ENCODE results near the gene BCL3.

BCL3 gene

DNA sequence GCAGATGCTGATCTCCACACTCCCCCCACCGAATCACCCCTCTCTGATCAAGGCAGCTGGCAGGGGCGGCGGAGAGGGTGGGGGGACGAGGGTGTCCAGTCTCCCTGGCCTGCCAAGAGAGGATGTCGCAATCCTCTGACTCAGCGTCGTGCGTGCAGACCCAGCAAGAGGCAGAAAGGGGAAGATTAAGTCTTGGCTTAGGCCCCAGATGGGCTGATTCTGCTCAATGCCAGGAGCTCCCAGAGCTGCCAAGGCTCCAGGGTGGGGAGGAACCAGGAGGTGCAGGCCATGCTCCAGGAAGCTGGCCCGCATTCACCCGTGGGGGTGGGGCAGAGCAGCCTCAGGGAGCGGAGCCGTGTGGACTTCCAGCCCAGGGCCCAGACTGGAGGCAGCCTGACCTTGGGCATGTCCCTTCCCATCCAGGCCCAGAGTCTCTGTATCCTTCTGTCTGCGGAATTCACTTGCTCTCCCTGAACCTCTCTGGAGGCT, 6.6 kb upstream of the BCL3 start:
- H3K4me1 ChIP-seq (ENCODE audit: insufficient read depth, low read length) = peaks cover 8% of the 10 kb centered on the region
- H3K9ac ChIP-seq (ENCODE audit: low read depth, low read length) = no peak overlapping the region

DNA sequence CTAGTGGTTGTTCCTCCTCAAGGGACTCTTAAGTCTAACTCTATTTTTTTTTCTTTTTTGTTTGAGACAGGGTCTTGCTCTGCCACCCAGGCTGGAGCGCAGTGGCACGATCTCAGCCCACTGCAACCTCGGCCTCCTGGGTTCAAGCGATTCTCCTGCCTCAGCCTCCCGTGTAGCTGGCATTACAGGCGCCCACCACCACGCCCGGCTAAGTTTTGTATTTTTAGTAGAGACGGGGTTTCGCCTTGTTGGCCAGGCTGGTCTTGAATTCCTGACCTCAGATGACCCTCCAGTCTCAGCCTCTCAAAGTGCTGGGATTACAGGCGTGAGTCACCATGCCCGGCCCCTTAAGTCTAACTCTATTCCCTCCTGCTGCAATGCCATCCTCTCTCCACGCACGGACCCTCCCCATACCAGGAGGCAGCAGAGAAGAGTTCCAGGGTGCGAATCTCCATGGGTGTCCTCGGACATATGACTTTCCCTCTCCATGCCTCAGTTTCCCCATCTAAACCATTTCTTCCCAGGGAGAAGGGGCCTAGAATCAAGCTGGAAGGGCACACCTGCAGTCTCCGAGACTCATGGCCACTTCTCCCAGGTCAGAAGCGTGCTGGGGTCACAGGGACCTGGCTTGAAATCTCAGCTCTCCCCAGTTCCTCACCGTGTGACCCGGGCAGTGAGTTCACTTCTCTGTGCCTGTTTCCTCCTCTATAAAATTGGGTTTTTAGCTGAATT, 6.0 kb upstream of the BCL3 start:
- Histone ChIP-seq H3K36me3 (ENCODE audit: insufficient read depth, low read length) (no peaks in the 10 kb centered on the region), H3K4me1 (ENCODE audit: insufficient read depth, low read length) (peaks cover 8% of the 10 kb centered on the region), H3K9ac (ENCODE audit: low read depth, low read length) (no peak overlapping the region), H3K9me3 (ENCODE audit: control insufficient read depth, insufficient read depth, low read length) (no peaks in the 10 kb centered on the region)

More for the DNA sequence above, 6.6 kb upstream of the BCL3 start:
- no peaks in the 10 kb centered on the region for H3K9me3 ChIP-seq (ENCODE audit: control insufficient read depth, insufficient read depth, low read length)
- no peaks in the 10 kb centered on the region for H3K36me3 ChIP-seq (ENCODE audit: insufficient read depth, low read length)

DNA sequence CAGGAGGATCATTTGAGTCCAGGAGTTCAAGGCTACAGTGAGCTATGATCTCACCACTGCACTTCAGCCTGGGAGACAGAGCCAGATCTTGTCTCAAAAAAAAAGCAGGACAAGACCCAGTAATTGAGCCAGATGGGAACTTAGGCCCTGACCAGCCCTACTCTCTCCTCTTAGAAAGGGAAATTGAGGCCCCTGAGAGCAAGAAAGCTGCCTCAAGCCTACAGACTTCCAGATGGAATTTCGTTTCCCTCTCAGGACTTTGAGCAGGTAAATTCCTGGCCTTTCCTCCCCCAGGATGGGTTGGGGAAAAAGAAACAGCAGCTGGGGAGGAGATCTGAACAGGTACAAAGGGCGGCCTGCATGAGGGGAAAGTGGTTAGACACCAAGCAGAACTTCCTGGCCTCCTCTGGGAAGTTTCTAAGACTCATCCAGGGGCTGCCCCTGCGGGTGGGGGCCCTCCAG, 3.6 kb upstream of the BCL3 start:
- Histone ChIP-seq H3K4me1 (ENCODE audit: insufficient read depth, low read length) (peaks cover 8% of the 10 kb centered on the region), H3K36me3 (ENCODE audit: insufficient read depth, low read length) (no peaks in the 10 kb centered on the region), H3K9ac (ENCODE audit: low read depth, low read length) (peak overlapping the region; percentile 18; the same call in 1 of the 2 replicates), H3K9me3 (ENCODE audit: control insufficient read depth, insufficient read depth, low read length) (no peaks in the 10 kb centered on the region)

DNA sequence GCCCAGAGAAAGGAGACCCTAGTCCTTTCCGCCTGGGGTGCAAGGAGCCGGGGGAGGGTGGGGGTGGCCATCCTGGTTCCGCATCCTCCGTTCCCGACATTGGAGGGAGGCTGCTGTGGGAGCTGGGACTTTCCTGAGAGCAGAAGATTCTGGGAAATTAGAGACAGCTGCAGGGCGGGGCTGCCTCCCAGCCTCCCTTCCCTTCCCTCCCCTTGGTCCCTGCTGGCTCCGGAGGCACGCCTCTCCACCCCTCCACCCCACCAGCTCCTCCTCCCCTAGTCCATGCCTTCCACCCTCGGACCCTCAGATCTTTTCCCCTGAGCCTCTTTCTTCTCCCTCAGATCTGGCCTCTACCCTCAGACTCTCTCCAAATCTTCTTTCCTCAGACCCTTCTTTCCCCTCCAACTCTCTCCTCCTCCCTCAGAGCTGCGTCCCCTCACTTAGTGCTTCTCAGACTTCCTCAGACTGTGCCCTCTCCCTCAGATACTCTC, 3.1 kb upstream of the BCL3 start:
- Histone ChIP-seq H3K9ac (ENCODE audit: low read depth, low read length) (peak overlapping the region; percentile 18; the same call in 1 of the 2 replicates), H3K36me3 (ENCODE audit: insufficient read depth, low read length) (no peaks in the 10 kb centered on the region), H3K4me1 (ENCODE audit: insufficient read depth, low read length) (peaks cover 8% of the 10 kb centered on the region), H3K9me3 (ENCODE audit: control insufficient read depth, insufficient read depth, low read length) (no peaks in the 10 kb centered on the region)

DNA sequence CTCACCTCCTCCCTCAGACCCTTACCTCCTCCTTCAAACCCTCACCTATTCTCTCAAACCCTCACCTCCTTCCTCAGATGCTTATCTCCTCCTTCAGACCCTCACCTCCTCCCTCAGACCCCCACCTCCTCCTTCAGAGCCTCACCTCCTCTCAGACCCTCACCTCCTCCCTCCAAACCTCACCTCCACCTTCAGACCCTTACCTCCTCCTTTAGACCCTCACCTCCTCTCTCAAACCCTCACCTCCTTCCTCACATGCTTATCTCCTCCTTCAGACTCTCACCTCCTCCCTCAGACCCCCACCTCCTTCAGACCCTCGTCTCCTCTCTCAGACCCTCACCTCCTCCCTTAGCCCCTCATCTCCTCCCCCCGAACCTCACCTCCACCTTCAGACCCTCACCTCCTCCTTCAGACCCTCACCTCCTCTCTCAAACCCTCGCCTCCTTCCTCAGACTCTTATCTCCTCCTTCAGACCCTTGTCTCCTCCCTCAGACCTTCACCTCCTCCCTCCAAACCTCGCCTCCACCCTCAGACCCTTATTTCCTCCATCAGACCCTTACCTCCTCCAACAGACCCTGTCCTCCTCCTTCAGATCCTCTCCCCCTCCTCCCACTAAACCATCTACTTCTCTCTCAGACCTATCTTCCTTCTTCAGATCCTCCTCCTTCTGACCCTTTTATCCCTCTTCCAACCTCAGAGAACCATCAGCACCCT, 2.5 kb upstream of the BCL3 start:
- no peaks in the 10 kb centered on the region for H3K36me3 ChIP-seq (ENCODE audit: insufficient read depth, low read length)
- H3K9ac ChIP-seq (ENCODE audit: low read depth, low read length) = no peak overlapping the region
- peaks cover 8% of the 10 kb centered on the region for H3K4me1 ChIP-seq (ENCODE audit: insufficient read depth, low read length)
- H3K9me3 ChIP-seq (ENCODE audit: control insufficient read depth, insufficient read depth, low read length) = no peaks in the 10 kb centered on the region

DNA sequence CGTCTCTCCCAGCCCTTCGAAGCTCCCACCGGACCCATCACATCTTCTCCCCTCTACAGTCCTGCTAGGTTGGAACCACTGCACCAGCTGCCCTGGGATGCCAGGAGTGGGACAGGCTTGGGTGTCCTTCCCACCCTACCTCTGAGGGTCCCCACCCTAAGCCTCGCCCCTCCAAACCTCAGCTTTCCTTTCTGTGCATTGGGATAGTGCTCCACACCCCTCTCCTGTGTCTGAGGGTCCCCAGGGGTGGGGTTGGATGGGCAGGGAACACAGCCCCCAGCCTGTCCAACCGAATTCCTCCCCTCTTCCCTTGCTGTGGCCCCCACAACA, 1.9 kb upstream of the BCL3 start:
- Histone ChIP-seq H3K4me1 (ENCODE audit: insufficient read depth, low read length) (peaks cover 8% of the 10 kb centered on the region), H3K9me3 (ENCODE audit: control insufficient read depth, insufficient read depth, low read length) (no peaks in the 10 kb centered on the region), H3K9ac (ENCODE audit: low read depth, low read length) (peak overlapping the region; percentile 61; the same call in 1 of the 2 replicates), H3K36me3 (ENCODE audit: insufficient read depth, low read length) (no peaks in the 10 kb centered on the region)

DNA sequence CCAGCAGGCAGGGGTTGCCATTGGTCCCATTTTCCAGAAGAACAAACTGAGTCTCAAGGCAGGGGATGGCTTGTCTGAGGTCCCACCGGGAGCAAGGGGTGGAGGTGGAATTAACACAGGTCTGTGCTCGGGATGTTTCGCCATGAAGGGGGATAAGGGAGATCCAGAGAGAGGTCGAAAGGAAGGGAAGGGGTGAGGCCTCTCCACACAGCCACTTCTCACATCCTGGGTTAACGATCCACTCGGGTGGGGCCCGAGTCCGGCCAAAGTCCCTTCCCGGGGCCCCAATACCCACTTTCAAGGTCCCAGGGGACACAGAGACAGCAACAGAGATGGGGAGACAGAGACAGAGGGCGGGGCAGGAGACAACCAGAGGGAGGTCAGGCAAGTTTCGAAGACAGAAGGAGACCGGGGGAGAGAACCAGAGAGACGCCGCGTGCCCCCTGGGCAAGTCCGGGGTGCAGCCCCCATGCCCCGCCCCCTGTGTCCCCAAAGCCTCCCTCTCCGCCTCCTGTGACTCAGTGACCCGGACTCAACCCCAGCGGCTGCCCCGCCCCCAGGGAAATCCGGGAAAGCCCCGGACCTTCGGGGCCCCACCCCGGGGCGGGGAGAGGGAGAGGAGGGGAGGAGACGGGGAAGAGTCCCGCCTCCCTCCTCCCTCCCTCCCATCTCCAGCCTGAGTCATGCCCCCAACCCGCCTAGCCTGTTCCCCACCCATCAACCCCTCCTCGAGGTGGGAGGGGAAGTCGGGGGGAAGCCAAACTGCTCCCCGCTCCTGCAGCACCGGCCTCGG, 1.4 kb upstream of the BCL3 start:
- H3K4me1 ChIP-seq (ENCODE audit: insufficient read depth, low read length) = peaks cover 5% of the 10 kb centered on the region; the same call in 1 of the 2 replicates
- H3K9ac ChIP-seq (ENCODE audit: low read depth, low read length) = peak overlapping the region; percentile 61; the same call in 1 of the 2 replicates
- H3K36me3 ChIP-seq (ENCODE audit: insufficient read depth, low read length) = no peaks in the 10 kb centered on the region
- no peaks in the 10 kb centered on the region for H3K9me3 ChIP-seq (ENCODE audit: control insufficient read depth, insufficient read depth, low read length)

DNA sequence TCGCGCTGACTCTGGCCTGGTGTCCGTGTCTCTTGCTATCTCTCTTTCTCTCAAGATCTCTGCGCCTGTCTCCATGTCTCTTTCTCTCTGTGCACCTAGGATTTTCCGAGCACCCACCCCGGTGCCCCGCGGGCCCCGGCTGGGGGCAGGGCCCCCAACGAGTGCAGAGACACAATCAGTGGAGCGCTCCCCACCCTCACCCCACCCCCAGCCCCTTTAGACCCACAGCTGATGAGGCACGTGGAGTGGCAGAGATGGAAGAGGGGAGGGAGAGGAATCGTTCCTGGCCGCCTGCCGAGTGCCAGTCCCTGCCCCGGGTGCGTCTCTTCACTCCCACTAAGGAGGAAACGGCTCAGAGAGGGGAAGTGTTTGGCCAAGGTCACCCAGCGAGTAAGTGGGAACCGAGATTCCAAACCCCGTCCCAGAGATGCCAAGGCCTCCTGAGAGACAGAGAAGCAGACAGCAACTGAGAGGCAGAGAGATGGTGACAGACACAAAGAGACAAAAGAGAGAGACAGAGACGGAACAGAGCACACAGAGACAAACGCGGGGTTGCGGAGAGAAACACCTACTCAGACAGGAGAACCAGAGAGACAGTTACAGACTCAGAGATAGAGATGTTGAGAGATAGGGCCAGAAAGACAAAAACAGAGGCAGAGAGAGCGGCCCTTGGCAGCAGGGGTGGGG, 626 bp upstream of the BCL3 start:
- Histone ChIP-seq H3K9me3 (ENCODE audit: control insufficient read depth, insufficient read depth, low read length) (no peaks in the 10 kb centered on the region), H3K4me1 (ENCODE audit: insufficient read depth, low read length) (peaks cover 4% of the 10 kb centered on the region), H3K36me3 (ENCODE audit: insufficient read depth, low read length) (no peaks in the 10 kb centered on the region), H3K9ac (ENCODE audit: low read depth, low read length) (peak overlapping the region; percentile 61; the same call in 1 of the 2 replicates)

DNA sequence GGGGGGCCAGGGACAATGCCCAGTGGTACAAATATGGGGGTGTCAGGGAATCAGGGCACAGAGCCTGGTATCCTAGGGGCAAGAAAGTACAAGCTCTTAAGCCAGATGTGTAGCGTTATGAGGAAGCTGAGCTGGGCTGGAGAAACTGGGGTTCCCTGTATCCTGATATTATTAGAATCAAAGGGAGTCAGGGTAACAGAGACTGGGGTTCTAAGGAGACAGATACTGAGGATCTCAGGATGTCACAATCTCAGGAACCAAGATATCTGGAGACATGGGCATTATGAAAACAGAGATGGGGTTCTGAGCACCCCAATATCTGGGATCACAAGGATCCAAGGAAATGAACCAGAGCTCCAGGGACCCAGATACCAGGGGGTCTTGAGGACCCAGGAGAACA, 784 bp downstream of the BCL3 start:
- Histone ChIP-seq H3K9ac (ENCODE audit: low read depth, low read length) (no peak overlapping the region; the same call in 1 of the 2 replicates), H3K9me3 (ENCODE audit: control insufficient read depth, insufficient read depth, low read length) (no peaks in the 10 kb centered on the region), H3K36me3 (ENCODE audit: insufficient read depth, low read length) (no peaks in the 10 kb centered on the region), H3K4me1 (ENCODE audit: insufficient read depth, low read length) (peaks cover 7% of the 10 kb centered on the region)

DNA sequence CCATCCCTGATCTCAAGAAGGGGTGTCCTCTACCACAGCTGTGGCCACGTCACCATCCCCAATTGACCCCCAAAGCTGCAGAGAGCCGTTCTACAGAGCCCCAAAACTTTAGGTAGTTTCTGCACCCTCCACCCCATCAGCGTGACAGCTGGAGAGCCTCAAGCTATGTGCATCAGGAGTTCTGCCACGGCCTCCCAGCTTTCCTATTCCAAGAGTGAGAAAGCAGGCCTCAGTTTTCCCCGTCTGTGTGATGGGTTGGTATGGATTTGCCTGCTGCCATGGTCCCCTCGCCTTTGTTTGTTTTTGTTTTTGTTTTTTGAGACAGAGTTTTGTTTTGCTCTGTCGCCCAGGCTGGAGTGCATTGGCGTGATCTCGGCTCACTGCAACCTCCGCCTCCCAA, 1.5 kb downstream of the BCL3 start:
- Histone ChIP-seq H3K9ac (ENCODE audit: low read depth, low read length) (no peak overlapping the region), H3K9me3 (ENCODE audit: control insufficient read depth, insufficient read depth, low read length) (no peaks in the 10 kb centered on the region), H3K4me1 (ENCODE audit: insufficient read depth, low read length) (peaks cover 8% of the 10 kb centered on the region)

DNA sequence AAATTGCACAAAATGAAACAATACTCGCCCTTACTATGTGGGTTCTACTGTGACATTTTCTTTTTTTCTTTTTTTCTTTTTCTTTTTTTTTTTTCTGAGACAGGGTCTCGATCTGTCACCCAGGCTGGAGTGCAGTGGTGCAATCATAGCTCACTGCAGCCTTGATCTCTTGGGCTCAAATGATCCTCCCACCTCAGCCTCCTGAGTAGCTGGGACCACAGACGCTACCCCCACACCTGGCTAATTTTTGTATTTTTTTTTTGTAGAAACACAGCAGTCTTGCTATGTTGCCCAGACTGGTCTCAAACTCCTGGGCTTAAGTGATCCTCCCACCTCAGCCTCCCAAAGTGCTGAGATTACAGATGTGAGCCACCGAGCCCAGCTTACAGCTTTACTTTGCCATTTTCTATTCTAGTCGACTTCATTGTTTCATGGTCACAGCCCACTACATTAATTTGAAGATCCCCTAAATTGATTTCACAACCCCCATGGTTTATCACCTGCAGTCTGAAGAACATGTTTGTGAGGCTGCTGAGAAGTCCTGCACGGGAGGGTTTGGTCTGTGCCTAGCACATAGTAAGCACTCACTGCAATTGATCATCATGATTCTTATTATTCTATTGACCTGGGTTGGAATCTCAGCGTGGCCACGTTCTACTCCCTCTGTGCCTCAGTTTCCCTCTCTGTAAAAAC, 3.8 kb downstream of the BCL3 start:
- Histone ChIP-seq H3K4me1 (ENCODE audit: insufficient read depth, low read length) (peaks cover 13% of the 10 kb centered on the region), H3K9ac (ENCODE audit: low read depth, low read length) (no peak overlapping the region), H3K36me3 (ENCODE audit: insufficient read depth, low read length) (no peaks in the 10 kb centered on the region), H3K9me3 (ENCODE audit: control insufficient read depth, insufficient read depth, low read length) (no peaks in the 10 kb centered on the region)

More for the DNA sequence above, 1.5 kb downstream of the BCL3 start:
- no peaks in the 10 kb centered on the region for H3K36me3 ChIP-seq (ENCODE audit: insufficient read depth, low read length)

DNA sequence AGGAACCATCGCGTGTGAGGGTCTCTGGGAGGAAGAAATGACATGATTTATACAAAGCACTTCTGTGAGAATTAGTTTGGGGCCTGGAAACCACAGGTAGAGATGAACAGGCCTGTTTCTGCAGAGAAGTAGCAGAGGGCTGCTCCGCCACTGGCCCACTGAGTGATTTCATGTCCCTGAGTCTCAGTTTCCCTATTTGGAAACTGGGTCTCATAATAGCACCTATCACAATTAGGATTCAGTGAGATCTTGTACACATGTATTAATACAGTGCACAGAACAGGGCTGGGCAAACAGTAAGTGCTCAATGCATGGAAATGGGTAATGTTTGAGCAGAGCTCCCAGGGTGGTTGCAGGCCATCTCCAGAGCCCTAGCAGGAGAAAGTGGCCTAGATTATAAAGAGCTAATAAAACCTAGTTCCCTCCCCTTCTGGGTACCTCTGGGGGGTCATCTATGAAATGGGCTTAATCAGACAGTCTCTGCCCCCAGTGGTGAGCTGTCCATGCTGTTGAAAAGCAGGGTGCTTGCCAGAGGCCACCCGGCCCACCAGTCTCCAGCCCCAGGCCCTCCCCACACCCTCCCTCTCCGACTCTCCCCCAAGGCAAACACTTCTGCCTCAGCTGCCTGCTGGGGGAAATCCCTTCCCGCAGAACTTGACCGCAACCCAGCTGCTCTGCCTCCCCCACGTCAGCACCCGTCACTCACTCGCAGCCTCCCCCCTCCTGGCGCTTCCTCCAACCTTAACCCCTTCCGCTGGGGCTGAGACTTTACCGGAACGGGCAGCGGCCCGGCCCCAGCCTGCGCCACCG, 4.5 kb downstream of the BCL3 start:
- H3K9ac ChIP-seq (ENCODE audit: low read depth, low read length) = peak overlapping the region; percentile 24; the same call in 1 of the 2 replicates
- no peaks in the 10 kb centered on the region for H3K9me3 ChIP-seq (ENCODE audit: control insufficient read depth, insufficient read depth, low read length)
- H3K4me1 ChIP-seq (ENCODE audit: insufficient read depth, low read length) = peaks cover 13% of the 10 kb centered on the region
- H3K36me3 ChIP-seq (ENCODE audit: insufficient read depth, low read length) = no peaks in the 10 kb centered on the region

DNA sequence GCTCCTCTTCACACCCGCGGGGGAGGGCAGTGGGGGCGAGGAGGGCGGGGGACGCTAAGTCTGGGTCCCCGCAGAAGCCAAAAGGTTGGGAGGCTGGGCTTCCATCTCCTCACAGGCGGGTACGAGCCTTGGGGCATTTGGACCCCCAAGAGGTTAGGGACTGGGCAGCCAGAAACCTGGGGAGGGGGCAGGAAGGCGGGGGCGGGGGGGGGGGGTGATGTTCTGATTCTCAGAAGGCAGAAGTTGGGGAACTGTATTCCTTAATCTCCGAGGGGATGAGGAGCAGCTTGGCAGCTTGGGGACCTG, 5.1 kb downstream of the BCL3 start:
- Histone ChIP-seq H3K4me1 (ENCODE audit: insufficient read depth, low read length) (peaks cover 13% of the 10 kb centered on the region), H3K9ac (ENCODE audit: low read depth, low read length) (peak overlapping the region; percentile 64; the same call in 1 of the 2 replicates), H3K9me3 (ENCODE audit: control insufficient read depth, insufficient read depth, low read length) (no peaks in the 10 kb centered on the region), H3K36me3 (ENCODE audit: insufficient read depth, low read length) (no peaks in the 10 kb centered on the region)
